Left kidney (tissue), 2 donors: Measurements from ENCODE around the gene CRYBG1. TPM values are rescaled to one million over a fixed set of nuclear protein-coding genes. Genes with fewer than 3 reads are reported as not detected.
"Not testable (repeated sequence)": the region's sequence is repeated elsewhere in the genome, so short reads cannot be mapped to it uniquely, and the experiment has no call there.

Experiments
- DNase-seq: peaks from one replicate; pipeline ENCODE4 v3.0.0-alpha.2; 2013
- polyA plus RNA-seq: library from polyadenylated mRNA; unstranded; fragments of 120-200 nt; gene quantifications from one replicate; pipeline ENCODE4 v1.2.1, GENCODE V29; 2013; ENCODE audit not compliant: insufficient read length

Gene CRYBG1
- polyA plus RNA-seq, 1 donor, result 32.4 TPM

DNA sequence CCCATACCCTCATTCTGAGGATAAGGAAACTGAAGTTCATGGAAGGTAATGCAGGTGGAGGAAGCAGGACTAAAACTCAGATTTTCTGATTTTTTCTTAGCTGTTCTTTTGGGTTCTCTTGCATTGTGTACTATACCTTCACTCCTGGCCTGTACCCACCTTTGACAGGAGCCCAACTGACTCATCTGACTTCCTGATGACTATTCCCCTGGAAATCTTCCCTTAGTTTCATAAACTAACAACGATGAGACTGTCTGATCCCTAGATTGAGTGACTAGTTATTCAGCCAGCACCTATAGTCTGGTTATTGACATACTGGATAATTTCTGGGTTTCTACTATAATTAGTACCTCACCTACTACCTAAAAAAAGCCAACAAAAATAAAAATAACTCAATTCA is 10.1 kb downstream of the CRYBG1 start:
- DNase-seq, result no peak

GRCh38 chr6:106372838-106373501 is 12.5 kb downstream of the CRYBG1 start:
- no peak for DNase-seq

DNA sequence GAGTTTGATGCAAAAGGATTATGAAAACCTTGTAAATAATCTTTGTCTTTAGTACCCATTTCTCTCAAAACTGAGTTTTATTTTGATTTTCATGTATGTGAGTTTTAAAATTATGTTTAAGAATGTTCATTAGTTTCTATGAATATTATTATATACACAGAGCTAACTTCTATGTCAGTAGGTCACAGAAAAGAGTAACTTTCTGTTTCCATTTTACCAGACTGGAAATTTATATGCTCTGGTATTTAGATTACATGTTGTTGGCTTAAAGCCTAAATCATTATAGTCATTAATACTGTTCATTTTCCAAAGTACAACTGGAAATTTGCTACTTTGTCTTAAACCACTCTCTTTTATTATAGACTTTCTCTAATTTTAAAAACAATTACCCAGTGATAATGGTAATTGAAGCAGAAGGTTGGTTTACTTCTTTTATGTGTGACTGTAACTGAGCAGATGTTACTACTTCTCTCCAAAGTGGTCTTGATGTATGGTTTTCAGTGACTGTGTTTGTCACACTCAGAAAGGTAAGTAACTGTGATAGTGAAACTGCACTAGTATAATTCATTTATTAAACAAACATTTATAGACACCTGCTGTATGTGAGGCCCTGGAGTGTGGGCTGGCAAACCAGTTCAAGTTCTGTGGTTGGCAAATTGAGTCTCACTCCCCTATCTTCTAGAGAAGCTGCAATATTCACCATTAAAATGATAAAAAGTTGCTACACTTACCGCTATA is 13.2 kb downstream of the CRYBG1 start:
- no peak for DNase-seq

DNA sequence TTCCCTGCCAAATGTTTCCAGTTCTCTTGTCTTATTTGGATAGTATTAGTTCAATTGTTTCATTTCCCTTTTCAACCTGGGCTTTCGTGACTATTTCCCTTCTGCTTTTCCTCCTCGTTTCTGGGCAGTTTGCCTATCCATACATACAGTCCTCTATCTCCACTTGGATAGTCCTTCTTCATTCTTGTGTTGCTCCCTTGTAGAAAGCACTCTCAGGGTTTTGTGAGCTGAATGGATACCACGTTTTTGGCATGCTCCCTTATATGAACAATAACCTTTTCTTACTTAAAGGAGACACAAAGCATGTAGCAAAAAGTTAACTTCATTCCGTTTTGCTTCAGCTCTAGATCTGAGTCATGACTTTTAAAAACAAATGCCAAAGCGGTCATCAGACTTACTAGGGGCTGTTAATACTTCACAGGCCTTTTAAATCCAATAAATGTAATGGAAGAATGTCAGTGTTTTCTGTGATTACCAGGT is 16.6 kb downstream of the CRYBG1 start:
- DNase-seq, result no peak

DNA sequence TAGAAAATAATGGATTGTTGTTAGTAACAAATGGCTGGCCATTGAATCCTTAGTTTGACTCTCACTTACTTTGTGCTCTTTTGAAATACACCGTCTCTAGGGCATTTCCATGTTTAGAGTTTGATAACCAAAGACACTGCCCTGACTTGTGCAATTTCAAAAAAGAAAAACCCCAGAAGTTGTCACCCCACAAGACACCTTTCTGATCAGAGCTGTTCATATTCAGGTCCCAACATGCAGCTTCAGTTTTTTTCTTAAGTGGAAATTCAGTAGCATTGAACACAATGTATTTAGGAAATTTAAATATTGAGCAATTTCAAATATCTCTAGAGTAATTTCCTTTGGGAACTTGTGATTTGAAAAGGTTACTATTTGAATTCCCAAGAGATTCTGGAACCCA is 19.4 kb downstream of the CRYBG1 start:
- DNase-seq, result no peak

DNA sequence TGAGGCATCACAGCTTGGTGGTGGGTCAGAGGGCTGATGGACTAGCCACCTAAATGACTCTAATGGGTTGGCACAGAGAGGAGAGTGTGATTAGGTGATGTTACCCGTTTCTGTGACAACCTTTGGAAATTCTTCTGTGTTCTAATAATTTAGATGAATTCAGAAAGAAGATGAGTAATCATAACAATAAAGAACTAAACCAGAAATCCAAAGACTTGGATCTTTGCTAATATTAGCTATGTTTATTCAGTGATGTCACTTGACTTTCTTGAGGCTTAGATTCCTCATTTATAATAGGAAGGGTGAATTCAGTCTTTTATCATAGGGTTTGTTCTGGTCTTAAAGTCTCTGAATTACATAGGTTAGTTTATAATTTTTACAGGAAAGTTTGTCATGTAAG is 19.9 kb downstream of the CRYBG1 start:
- no peak for DNase-seq

- DNase-seq, result no peak
These were observed 20.7 kb downstream of the CRYBG1 start for GRCh38 chr6:106381223-106381622.

DNA sequence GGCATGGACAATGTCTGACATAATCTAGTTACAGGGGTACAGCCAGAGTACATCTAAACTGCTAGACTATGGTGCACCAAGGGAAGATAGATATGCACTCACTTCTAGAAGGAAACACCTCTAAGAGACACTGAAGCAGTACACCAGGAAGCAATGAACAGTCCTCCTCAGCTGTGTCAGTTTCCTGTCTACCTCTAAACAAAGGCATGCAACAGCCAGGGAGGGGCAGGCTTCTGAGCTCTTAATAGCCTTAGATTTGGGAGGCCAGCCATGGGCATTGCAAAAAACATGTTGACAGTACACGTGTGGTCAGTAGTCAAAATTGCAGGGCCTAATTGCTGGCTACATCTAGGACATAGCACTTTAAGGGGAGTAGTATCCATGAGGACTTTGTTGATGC is 21.4 kb downstream of the CRYBG1 start:
- DNase-seq, result no peak

DNA sequence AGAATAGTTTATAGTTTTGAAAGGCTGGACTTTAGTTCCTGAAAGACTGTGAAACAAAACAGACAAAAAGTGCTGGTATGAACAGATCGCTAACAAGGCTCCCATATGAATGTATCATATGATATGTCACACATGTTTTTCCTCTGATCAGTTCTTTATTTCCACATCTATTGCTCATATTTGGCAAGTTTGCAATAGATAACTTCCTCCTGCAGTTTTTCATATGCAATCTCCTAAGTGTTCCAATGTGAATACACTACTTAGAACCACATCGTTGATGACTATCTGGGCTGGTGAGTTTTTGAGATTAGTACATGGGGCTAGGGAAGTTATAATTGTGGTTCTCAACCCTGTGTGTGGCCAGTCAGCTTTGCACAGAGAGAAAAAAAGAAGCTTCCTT is 23.1 kb downstream of the CRYBG1 start:
- no peak for DNase-seq

- DNase-seq, result no peak
These were observed 25.0 kb downstream of the CRYBG1 start for GRCh38 chr6:106385530-106385929.

- no peak for DNase-seq
These were observed 27.4 kb downstream of the CRYBG1 start for GRCh38 chr6:106387875-106388274.

DNA sequence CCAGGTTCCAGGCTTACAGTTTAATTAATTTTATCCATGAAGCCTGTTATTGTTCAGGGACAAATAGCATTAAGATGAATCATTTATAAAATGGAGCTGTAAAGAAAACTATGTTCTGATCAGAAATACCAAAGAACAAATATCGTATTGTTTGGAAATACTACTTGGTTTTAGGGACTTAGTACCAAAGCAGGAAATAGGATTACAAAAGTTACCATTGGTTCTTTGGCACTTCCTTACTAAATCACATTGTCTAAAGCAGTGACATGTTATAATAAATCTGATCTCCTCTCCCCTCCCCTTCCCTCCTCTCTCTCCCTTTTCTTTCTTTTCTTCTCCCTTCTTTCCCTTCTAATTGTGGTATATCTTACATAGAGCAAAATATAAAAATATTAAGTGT is 29.6 kb downstream of the CRYBG1 start:
- no peak for DNase-seq

DNA sequence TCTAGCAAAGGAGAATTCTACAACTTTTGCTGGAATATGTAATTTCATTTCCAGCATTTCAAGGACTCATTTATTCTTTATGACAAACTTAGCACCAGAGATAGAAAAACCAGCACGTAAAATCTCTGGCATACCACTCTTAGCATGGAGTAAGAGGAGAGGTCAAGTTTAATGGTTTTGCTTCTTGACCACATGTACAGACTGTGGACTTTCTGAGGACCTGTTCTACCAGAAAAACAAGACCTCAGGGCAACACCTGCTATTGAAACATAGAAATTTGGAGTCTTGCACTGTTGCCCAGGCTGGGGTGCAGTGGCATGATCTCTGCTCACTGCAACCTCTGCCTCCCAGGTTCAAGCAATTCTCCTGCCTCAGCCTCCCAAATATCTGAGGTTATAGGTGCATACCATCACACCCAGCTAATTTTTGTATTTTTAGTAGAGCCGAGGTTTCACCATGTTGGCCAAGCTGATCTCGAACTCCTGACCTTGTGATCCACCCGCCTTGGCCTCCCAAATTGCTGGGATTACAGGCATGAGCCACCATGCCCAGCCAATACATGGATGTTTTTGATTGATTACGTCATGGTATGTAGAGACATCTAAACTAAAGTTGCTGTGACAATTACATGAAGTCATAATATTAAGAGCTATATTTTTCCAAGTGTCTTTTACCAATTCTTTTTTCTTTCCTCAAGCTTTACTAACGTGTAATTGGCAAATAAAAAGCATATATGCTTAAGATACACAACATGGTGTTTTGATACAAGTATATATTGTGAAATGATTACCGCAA is 36.1 kb downstream of the CRYBG1 start:
- DNase-seq, result no peak

DNA sequence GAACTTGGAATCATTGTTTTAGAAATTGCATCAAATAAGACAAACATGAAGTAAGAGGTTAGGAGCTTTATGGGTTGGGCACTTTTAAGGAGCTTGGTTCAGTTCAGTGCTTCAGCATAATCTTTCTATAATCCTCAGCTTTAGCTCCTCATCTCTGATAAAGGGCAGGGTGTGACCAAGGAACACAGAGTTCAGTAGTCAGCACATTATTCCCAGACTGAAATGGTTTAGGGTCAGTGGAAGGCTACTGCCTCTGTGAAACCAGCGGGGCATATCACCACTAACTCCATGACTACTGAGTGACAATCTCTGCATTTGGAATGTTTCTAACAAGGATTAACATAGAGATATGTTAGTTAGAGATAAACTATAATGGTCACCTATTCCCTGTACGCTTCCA is 36.9 kb downstream of the CRYBG1 start:
- DNase-seq, result no peak

GRCh38 chr6:106398621-106399020 is 38.1 kb downstream of the CRYBG1 start:
- no peak for DNase-seq

DNA sequence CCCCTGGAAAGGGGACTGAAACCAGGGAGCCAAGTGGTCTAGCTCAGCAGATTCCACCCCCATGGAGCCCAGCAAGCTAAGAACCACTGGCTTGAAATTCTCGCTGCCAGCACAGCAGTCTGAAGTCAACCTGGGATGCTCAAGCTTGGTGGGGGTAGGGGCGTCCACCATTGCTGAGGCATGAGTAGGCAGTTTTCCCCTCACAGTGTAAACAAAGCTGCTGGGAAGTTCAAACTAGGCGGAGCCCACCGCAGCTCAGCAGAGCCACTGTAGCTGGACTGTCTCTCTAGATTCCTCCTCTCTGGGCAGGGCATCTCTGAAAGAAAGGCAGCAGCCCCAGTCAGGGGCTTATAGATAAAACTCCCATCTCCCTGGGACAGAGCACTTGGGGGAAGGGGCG is 44.5 kb downstream of the CRYBG1 start:
- not testable (repeated sequence) for DNase-seq

DNA sequence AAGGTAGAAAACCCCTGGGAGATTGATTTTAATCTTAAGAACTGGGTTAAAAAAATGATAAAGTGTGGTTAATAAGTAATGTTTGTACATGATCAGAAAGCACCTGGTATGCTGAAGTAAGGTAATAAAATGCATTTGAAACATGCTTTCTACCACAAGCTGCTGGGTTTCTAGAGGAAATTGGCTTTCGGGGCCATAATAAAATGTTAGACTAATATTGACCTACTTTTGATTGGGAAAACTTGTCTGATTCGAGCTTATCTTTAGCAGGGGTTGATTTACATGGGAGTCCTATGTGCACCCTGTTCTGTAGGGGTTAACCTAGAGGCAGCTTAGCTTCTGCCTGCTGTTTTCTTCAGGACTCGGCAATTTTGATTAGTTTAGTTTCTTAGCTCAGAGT is 50.5 kb downstream of the CRYBG1 start:
- DNase-seq, result no peak

DNA sequence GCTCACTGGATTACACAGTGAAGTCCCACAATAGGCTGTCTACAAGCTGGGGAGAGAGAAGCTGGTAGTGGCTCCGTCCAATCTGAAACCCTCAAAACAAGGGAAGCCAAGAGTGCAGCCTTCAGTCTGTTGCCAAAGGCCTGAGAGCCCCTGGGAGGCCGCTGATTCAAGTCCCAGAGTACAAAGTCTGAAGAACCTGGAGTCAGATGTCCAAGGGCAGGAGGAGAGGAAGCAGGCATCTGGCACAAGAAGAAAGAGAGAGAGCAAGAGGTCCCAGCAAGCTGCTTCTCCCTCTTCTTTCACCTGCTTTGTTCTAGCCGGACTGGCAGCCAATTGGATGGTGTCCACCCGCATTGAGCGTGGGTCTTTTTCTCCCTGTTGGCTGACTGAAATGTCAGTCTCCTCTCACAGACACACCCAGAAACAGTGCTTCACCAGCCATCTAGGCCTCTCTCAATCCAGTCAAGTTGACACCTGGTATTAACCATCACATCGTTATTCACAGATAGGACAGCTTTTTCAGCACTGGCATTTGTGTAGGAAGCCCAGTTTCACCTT is 51.2 kb downstream of the CRYBG1 start:
- DNase-seq, result no peak

GRCh38 chr6:106413016-106413415 is 52.5 kb downstream of the CRYBG1 start:
- no peak for DNase-seq

- no peak for DNase-seq
These were observed 53.2 kb downstream of the CRYBG1 start for GRCh38 chr6:106413722-106414121.

DNA sequence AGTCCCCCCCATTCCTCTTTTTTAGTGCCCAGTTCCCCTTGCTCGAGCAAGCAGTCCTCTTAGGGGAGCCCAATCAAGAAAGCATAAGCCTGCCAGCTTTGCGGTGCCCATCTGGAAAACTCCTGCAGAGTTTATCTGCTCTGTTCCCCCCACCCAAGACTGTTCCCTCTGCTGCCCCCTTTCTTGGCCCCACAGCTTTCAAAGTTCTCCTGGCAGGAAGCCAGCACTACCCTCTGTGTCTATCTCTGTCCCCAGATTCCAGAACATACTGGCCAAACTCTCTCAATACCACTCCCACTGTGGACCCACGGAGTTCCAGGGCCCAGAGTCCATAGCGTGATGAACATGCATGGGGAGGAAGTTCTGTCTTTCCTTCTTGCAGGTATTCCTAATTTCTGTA is 55.4 kb downstream of the CRYBG1 start:
- DNase-seq, result no peak

DNA sequence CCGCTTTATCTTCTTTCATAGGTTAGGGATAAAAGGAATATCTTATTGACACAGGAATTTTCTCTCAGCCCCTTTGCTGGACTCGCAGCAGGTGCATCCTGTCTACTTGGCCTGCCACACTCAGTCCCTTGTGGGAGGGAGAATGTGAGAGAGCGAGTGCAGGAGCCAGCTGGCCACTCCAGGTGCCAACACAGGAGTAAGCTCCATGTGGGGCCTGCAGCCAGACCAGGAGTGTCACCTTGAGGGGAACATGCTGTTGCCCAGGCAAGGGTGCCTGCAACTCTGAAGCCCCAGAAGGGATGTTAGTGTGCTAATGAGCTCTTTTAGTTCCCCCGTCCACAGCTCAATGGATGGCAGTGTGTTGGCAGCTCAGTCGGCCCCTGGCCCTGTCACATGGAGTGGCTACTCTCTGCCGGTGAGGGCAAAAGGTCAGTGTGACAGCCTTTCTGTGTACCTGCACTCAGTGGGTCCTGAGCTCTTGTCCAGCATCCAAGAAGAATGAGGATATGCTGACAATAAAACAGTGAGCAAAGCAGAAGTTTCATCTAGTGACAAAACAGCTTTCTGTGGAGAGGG is 57.1 kb downstream of the CRYBG1 start:
- DNase-seq, result no peak
